GM18511 (cell line): ENCODE results near the gene GAPVD1.
"Not testable (repeated sequence)": the region's sequence is repeated elsewhere in the genome, so short reads cannot be mapped to it uniquely, and the experiment has no call there.

Experiments
- ATAC-seq: cut with Tn5 transposase; IDR thresholded peaks from one replicate; pipeline ENCODE4 v1.9.1; 2021; ENCODE audit warnings: mild to moderate bottlenecking, moderate library complexity; ENCODE audit not compliant: unreplicated experiment

The GAPVD1 gene

GRCh38 chr9:125304273-125304672 lies 42.6 kb downstream of the GAPVD1 start:
- no peak for ATAC-seq

GRCh38 chr9:125312411-125312810 lies 50.8 kb downstream of the GAPVD1 start:
- ATAC-seq, result no peak

GRCh38 chr9:125316359-125316758 lies 54.7 kb downstream of the GAPVD1 start:
- ATAC-seq, result not testable (repeated sequence)

- ATAC-seq, result no peak
Measured at GRCh38 chr9:125317704-125318103, 56.1 kb downstream of the GAPVD1 start.

- ATAC-seq, result no peak
Measured at GRCh38 chr9:125321496-125321895, 59.9 kb downstream of the GAPVD1 start.

- no peak for ATAC-seq
Measured at GRCh38 chr9:125323615-125324014, 62.0 kb downstream of the GAPVD1 start.

- no peak for ATAC-seq
Measured at GRCh38 chr9:125325826-125326225, 64.2 kb downstream of the GAPVD1 start.

- ATAC-seq, result no peak
Measured at GRCh38 chr9:125329978-125330377, 68.4 kb downstream of the GAPVD1 start.

- ATAC-seq, result no peak
Measured at GRCh38 chr9:125330587-125330986, 69.0 kb downstream of the GAPVD1 start.

- no peak for ATAC-seq
Measured at GRCh38 chr9:125332527-125332926, 70.9 kb downstream of the GAPVD1 start.

GRCh38 chr9:125337236-125337635 lies 75.6 kb downstream of the GAPVD1 start:
- no peak for ATAC-seq

GRCh38 chr9:125338929-125339328 lies 77.3 kb downstream of the GAPVD1 start:
- ATAC-seq, result no peak

- ATAC-seq, result no peak
Measured at GRCh38 chr9:125341566-125341965, 79.9 kb downstream of the GAPVD1 start.

- no peak for ATAC-seq
Measured at GRCh38 chr9:125343518-125344275, 82.1 kb downstream of the GAPVD1 start.

GRCh38 chr9:125346080-125346732 lies 84.6 kb downstream of the GAPVD1 start:
- ATAC-seq, result no peak

GRCh38 chr9:125355601-125356000 lies 94.0 kb downstream of the GAPVD1 start:
- ATAC-seq, result no peak

GRCh38 chr9:125356032-125356431 lies 94.4 kb downstream of the GAPVD1 start:
- no peak for ATAC-seq

GRCh38 chr9:125359011-125359410 lies 97.4 kb downstream of the GAPVD1 start:
- ATAC-seq, result no peak

- no peak for ATAC-seq
Measured at GRCh38 chr9:125360601-125361000, 99.0 kb downstream of the GAPVD1 start.

GRCh38 chr9:125361837-125362531 lies 100.4 kb downstream of the GAPVD1 start:
- ATAC-seq, result no peak

- no peak for ATAC-seq
Measured at GRCh38 chr9:125366676-125367075, 105.0 kb downstream of the GAPVD1 start.

- ATAC-seq, result no peak
Measured at GRCh38 chr9:125370786-125371185, 109.2 kb downstream of the GAPVD1 start.
